Epithelial cell of prostate (primary cell): ENCODE results near the gene IFIT1B.
"Not testable (repeated sequence)": the region's sequence is repeated elsewhere in the genome, so short reads cannot be mapped to it uniquely, and the experiment has no call there.

Experiments used
- DNase-seq: peaks from one replicate; pipeline ENCODE4 v3.0.0-alpha.2; 2011; ENCODE audit warnings: low read depth, low spot score
- H3K27ac ChIP-seq: fragments of 450-650 bp; 2 replicates; pipeline ENCODE4 v1.5.1; 2017; ENCODE audit warnings: mild to moderate bottlenecking

Gene IFIT1B

GRCh38 chr10:89373916-89374711 is 3.7 kb upstream of the IFIT1B start:
- peak overlapping the region; percentile 46 for H3K27ac ChIP-seq
- DNase-seq = peak; percentile 87

GRCh38 chr10:89374713-89375141 is 3.1 kb upstream of the IFIT1B start:
- H3K27ac ChIP-seq = peak overlapping the region; percentile 46

GRCh38 chr10:89379103-89379502 is 1.2 kb downstream of the IFIT1B start:
- H3K27ac ChIP-seq = no peak overlapping the region
- DNase-seq = no peak

More at GRCh38 chr10:89374713-89375141, 3.1 kb upstream of the IFIT1B start:
- DNase-seq = no peak

- peak; percentile 43 for DNase-seq
- no peak overlapping the region for H3K27ac ChIP-seq
These were observed 4.9 kb downstream of the IFIT1B start for GRCh38 chr10:89382757-89383156.

GRCh38 chr10:89384474-89385340 is 6.9 kb downstream of the IFIT1B start:
- no peak for DNase-seq
- H3K27ac ChIP-seq = no peak overlapping the region

- no peak for DNase-seq
- H3K27ac ChIP-seq = no peak overlapping the region
These were observed 10.9 kb downstream of the IFIT1B start for GRCh38 chr10:89388806-89389205.

- no peak for DNase-seq
- H3K27ac ChIP-seq = no peak overlapping the region
These were observed 11.4 kb downstream of the IFIT1B start for GRCh38 chr10:89389254-89389653.

- H3K27ac ChIP-seq = no peak overlapping the region
- DNase-seq = no peak
These were observed 12.8 kb downstream of the IFIT1B start for GRCh38 chr10:89390476-89391225.

- not testable (repeated sequence) for H3K27ac ChIP-seq, DNase-seq
These were observed 13.3 kb downstream of the IFIT1B start for GRCh38 chr10:89391226-89391576.

GRCh38 chr10:89391907-89392756 is 14.3 kb downstream of the IFIT1B start, which contains the start of gene IFIT1:
TSS of gene IFIT1 (plus strand) at chr10:89392623. CDS start at chr10:89392713, 90 bp downstream.
- peak within 1 kb of the TSS; percentile 29 for H3K27ac ChIP-seq
- DNase-seq = peak; percentile 82

- DNase-seq = no peak
- H3K27ac ChIP-seq = no peak overlapping the region
These were observed 15.1 kb downstream of the IFIT1B start for GRCh38 chr10:89392974-89393373.

- H3K27ac ChIP-seq = no peak overlapping the region
These were observed 16.0 kb downstream of the IFIT1B start for GRCh38 chr10:89393898-89394297.

GRCh38 chr10:89395141-89395540 is 17.3 kb downstream of the IFIT1B start:
- no peak overlapping the region for H3K27ac ChIP-seq
- no peak for DNase-seq

More at GRCh38 chr10:89393898-89394297, 16.0 kb downstream of the IFIT1B start:
- DNase-seq = no peak

GRCh38 chr10:89398003-89398749 is 20.3 kb downstream of the IFIT1B start:
- no peak for DNase-seq
- H3K27ac ChIP-seq = no peak overlapping the region

- no peak for DNase-seq
- no peak overlapping the region for H3K27ac ChIP-seq
These were observed 22.1 kb downstream of the IFIT1B start for GRCh38 chr10:89399956-89400355.

GRCh38 chr10:89403043-89403442 is 25.2 kb downstream of the IFIT1B start:
- H3K27ac ChIP-seq = no peak overlapping the region
- DNase-seq = no peak

- no peak for DNase-seq
- no peak overlapping the region for H3K27ac ChIP-seq
These were observed 26.5 kb downstream of the IFIT1B start for GRCh38 chr10:89404104-89405047.

GRCh38 chr10:89406178-89406577 is 28.3 kb downstream of the IFIT1B start:
- not testable (repeated sequence) for DNase-seq, H3K27ac ChIP-seq
